Ammon's horn (tissue), 1 donor: Measurements from ENCODE around the gene LBR.
"Not testable (repeated sequence)": the region's sequence is repeated elsewhere in the genome, so short reads cannot be mapped to it uniquely, and the experiment has no call there.

ENCODE experiments used
- DNase-seq: peaks from one replicate; pipeline ENCODE4 v3.0.0-alpha.2; 2016; ENCODE audit warnings: low spot score

The LBR gene

DNA sequence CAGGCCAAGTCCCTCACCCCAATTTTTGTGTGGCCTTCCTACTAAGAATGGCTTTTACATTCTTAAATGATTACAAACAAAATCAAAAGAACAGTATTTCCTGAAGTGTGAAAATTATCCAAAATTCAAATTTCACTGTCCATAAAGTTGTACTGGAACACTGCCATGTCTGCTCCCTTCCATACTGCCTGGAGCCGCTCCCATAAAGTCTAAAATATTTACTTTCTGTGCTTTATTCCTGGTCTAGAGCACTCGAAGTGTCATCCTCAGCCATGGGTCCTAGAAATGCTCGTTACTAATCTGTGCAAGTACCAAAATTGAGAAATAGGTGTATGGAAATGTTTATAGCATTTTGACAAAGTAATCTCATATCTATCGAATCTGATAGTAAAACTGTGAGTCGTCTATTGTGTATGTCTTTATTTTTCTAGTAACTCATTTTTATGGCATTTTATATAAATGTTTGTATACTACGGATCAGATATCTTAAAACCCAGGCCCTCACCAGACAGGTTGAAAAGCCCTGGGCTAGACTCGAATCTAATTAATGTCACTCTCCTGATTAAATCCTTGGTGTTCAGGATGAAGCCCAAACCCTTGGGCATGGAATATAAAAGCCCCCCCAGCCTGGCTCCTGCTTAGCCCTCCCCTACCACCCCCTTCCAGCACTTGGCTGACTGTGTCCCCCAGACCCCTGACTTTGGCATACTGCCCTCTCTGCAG, 4.9 kb downstream of the LBR start:
- DNase-seq = no peak

DNA sequence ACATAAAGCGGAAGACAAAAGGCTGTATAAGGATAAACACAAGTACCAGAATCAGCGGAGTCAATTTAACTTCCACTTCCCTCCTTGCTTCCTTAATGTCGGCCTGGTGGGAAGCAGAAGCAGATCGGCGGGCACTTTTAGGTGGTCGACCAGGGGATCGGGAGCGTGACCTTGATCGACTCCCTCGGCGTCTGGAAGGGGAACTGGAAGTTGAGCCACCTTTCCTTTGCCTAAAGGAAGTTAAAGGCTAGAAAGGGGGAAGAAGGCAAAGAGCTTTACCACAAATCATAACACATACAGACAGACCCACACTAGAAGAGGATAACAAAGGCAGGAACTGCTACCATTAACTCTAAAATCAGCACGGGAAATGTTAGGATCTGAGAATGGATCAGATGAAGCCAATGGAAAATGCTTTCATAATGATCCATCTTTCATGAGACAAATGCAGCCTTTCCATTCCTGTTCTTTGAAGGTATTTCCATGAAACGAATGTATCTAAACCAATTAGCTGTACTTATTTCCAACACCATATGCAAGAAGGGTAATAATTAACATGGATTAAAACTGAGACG, 5.7 kb downstream of the LBR start:
- no peak for DNase-seq

DNA sequence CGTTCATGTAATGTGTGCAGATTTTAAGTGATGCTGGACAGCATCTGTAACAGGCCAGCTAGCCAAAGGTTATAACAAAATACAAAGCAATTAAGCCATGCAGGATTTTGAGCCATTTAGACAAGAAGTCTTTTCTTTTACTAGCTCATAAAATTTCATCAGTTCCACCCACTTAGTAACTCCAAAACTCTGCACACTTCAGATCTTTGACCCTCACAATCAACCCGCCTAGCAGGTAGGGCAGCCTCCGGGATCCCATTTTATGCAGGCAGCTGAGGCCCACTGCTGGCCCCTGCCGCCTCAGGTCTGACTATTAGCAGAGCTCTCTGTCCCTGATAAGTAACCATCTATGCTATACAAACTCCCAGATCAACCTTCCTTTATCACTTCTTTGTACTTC, 9.2 kb downstream of the LBR start:
- no peak for DNase-seq

DNA sequence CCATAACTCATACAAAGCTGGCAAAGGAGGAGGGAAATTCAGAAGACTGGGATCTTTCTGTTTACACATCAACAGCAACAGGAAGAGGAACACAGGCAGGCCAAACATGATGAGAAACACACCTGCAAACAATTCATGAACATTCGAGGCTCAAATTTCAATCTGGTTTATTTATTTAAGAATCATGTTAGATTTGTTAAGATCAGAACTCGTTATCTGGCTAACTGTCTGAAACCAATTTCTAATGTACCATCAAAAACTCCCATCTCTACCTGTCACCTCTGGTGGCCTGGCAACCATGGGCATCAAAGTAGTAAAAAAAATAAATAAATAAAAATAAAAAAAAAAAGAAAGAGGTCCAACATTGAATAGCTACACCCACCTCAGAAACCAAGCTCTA, 9.8 kb downstream of the LBR start:
- DNase-seq = no peak

DNA sequence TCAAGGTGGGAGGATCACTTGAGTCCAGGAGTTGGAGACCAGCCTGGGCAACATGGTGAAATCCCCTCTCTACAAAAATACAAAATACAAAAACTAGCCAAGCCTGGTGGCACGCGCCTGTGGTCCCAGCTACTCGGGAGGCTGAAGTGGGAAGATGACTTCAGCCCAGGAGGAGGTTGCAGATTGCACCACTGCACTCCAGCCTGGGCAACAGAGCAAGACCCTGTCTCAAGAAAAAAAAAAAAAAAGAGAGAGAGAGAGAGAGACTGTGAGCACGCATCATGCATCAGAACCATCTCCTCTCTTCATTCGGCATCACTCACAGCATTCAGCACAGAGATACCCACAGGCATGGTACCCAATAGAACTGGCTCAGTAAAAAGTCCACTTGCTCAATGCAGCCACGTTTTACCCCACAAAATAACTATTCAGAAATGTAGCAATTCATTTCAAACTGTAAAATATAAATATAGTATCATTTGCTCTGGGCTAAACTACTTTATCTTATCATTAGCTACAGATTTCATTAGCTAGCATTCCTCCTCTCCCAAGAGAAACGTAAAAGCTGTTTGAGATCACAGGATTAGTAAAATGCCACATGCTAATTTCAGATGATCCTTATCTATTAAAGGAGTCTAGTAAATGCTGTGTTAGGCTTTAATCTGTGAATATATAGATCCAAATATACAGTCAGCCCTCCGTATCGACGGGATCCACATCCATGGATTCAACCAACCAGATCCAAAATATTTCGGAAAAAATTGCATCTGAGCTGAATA, 11.7 kb downstream of the LBR start:
- DNase-seq = no peak

DNA sequence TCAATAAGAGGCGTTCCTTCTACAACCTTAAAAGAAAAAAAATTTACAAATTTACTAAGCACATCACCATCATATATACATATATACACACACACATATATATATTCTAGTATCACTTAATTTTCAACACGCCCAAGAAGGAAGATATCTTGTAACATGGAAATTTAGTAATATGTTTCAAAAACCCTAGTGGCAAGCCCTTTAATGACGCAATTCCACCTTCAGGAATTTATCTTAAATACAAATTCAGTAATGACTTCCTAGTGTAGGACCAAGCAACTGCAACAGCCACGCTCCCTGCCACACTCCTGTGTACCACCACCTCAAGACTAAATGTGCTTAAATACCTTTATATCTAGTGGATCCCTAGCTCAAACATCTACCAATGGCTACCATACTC, 12.5 kb downstream of the LBR start:
- no peak for DNase-seq

DNA sequence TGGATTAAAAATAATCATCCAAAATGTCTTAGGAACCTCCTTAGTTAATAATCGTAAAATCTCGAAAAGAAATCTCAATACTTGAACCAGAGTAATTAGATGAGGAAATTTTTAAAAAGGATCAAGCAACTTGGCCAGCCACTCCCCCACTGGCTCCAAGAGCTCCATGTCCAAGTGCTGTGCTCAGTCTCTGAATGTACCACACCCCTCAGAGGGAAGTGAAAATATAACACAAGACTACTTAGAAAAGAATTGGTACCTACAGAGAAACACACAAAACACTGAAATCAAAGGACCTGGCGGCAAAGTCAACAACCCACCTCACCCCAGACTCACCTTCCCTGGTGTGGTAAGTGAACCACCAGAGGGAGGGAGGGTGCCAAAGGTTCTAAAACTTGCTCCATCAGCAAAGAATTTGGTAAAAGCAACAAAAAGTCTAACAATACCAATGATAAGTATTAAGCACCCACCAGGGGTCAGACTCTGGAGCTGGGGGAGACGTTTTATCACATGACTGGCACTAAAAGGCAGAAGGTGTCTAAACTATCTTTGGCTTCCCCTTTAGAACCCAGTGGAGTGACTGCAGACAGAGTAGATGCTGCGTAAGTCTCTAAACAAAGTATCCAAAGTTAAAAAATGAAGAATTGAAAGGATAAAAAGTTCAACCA, 14.0 kb downstream of the LBR start:
- no peak for DNase-seq

DNA sequence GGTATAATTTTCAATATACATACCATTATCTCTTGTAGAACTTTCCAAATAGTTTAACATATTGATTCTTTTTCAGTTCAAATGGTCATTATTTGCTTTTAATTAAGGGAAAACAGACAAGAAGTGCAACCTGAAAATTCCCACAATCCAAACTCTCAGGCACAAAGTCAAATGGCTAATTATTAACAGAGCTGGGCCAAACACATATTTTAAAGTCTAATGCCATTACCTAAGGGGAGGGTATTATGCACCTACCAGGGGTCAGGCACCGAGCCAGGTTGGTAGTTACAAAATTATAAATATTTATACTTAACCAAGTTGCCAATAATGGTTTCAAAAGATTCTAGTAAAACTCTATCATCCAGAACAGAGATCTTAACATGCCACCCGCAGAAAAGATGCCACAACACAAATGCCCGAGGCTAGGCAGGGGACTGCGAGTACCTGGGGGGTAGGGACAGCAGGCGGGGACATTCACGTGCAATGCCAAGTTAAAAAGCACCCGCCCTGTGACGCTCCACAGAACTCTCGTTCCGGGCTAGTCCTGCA, 15.0 kb downstream of the LBR start:
- DNase-seq = no peak

DNA sequence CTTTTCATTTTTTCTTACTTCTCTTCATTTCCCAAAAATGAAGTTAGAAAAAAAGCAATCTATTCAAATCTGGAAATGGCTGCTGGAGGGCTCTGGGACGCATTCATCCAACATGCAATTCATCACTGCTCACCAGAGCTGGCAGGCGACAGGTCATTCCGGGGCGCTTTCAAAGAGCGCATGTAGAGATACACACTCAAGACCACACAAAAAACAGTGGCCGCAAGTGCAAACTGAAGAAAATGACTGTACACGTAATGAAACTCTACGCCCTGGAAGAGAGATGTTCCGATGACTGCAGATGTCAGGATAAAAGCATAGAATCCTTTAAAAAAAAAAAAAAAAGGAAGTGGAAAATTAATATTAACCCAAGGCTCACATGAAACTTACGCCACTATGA, 15.5 kb downstream of the LBR start:
- no peak for DNase-seq

DNA sequence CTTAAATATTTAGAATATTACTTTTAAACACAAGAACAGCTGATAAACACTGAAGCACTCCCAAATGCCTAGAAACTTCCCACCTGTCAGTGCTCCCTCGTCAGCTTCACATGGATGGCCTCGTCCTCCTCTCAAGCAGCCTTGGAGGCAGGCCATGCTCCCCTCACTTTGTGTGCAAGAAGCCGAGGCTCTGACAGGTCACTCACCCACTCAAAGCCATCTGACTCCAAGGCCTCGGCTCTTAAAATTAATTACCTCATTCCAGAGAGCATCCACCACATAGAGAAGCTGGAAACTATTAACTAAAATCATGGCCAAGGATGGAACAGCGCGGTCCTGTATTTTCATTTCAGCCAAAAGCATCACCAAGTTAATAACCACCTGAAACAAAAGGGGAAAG, 17.8 kb downstream of the LBR start:
- no peak for DNase-seq

DNA sequence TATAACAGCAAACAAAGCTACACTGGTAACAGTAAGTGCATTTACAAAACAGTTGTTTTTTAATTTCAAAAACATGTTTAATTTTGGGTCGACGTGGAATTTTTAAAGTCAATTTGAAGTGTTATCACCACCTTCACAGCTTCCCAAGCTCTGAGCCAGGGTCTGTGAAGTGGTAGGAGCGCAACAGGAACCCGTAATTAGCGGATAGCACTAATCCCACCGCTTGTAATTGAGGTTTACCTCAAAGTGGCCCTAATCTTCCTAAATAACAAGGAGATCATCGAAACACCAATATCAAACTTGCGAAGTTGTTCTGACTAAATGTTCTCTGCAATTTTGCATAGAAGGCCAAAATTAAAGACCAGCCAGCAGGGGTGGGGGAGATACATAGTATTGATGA, 18.8 kb downstream of the LBR start:
- no peak for DNase-seq

DNA sequence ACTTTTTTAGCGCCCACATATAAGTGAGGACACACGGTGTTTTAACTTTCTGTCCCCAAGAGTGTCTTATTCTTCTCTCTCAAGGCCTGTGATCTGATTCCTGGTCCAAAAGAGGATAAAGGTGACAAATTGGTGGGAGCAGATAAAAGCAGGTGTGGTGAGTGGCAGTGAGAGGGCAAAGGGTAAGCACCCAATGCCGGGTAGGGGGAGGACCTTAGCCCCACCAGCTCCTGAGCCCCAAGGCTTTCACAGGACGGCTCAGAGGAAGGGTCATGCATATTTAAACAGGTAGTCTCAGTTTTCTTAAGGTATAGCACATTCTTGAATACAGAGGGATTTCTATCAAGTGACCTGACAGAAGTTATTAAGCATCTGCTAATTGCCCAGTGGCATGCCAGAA, 19.6 kb downstream of the LBR start:
- DNase-seq = no peak

DNA sequence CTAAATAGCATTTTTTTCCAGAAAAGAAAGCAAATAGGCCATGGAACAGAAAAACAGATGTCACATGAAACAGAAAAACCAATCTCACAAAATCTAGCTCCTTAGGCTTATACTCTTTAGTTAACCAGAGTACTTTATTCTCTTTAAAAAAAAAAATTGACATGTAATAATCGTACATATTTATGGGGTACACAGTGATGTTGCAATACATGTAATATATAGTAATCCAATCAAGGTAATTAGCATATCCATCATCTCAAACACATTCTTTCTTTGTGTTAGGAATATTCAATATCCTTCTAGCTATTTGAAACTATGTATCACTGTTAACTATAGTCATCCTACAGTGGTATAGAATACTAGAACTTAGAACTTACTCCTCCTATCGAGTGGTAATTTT, 20.1 kb downstream of the LBR start:
- no peak for DNase-seq

DNA sequence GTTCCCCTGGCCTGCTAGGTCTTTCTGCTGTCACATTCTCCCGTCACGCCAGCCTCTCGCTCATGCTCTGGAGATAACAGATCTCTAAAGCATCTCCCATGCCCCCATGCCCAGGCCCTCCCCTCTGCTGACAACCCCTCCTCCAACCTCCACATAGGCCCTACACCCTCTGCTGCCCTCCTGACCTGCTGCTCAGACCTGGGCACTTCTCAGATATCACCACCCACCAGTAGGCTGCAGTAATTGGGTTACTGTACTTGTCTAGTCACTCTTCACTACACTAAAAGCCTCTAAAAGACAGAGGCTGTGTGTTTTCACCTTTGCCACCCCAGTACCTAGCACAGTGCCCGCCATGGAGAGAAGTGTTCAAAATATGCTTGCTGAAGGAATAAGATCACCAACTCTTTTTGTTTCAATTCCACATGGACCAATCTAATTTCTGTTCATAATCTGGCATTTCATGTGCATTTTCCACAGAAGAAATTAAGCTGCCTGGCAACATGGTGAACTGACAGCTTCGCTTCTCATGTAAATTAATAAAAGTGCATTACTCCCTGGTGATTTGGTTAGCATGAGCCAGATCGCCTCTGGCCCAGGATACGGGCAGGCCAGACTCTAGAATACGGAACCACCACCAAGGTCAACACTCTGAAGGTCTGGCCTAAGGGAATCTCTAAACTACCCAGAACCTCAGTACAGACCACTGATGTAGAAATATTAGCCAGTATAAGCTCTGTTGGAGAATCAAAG, 20.7 kb downstream of the LBR start:
- DNase-seq = no peak

DNA sequence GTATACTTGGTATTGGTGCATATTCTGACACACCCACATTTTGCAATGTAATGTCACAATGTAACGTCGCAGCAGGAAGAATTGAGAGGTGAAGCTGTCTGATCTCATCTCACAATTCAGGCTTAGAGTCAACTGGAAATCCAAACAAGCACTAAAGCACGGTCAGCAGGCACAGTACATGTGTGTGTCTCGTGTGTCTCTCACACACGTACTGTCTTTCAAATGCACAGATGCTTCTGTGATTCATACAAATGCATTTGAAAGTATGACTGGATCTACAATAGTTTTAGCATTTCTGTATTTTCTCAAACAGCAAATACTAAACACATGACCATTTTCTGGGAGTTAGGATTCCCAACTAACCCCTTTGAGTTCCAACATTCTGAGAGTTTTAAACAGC, 26.9 kb downstream of the LBR start:
- no peak for DNase-seq

DNA sequence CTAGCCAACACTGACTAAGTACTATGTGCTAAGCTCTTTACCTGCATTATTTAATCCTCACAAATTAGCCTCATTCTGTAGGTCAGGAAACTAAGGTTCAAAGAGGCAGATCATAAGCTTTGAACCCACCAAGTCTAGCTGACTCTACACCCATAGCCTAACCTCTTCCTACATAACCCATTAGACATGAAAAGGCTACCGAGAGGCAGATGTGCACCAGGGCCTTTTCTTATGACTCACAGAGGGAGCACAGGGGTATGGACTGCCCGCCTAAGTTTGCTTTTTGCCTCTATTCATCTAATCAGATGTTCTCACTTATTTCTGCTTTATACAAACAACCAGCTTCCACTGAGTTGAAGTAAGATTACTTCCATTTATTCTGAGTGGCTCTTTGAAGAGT, 31.5 kb downstream of the LBR start:
- DNase-seq = no peak

DNA sequence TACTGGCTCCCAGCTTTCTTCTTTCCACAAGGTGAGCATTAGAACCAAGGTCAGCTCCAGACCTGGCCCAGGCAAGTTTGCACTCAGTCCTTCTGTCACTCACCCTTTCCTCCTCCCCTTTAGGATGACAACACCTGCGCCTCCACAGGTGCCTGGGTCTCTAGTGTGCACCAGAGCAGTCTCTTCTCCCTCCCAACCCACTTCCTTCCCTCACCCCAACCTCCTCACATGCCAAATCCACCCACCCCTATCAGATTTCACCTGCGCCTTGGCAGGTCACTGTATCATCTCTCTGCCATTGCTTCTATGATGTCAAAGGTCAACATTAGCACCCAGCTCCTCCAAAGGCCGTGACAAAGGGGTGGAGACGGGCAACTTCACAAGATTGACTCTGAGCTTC, 38.0 kb downstream of the LBR start:
- DNase-seq = no peak

DNA sequence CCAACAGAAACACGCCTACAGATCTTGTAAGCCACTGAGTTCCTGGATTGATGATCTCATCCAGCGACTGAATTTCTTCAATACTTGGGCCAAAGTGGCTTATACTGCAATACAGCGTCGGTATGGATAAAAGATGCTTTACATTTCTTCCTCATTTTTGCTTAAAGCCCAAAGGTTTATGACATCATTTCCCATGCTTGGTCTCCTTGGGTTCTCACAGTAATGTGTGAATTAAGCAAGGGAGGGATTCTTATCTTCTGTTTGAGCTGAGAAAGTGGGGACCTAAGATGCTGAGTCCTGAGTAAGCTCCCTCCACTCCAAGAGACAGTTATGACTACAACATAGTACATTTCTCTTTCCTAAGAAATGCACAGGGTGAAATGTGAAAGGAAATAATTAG, 39.5 kb downstream of the LBR start:
- no peak for DNase-seq

DNA sequence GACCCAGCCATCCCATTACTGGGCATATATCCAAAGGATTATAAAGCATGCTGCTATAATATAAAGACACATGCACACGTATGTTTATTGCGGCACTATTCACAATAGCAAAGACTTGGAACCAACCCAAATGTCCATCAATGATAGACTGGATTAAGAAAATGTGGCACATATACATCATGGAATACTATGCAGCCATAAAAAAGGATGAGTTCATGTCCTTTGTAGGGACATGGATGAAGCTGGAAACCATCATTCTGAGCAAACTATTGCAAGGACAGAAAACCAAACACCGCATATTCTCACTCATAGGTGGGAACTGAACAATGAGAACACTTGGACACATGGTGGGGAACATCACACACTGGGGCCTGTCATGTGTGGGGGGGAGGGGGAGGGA, 41.0 kb downstream of the LBR start:
- DNase-seq = not testable (repeated sequence)

DNA sequence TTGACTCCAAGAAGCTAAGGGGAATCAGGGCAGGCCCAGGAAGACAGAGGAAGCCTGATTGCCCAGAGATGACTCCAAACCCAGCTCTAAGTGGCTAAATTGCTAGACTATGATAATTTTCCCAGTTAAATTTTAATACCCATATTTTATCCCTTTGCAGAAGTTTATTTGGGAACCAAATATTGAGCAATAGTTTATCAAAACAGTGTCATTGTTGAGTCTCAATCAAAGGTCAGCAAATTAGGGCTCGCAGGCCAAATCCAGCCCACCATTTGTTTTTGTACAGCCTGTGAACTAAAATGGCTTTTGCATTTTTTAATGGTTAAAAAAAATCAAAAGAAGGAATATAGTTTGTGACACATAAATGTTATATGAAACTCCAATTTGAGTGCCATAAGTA, 47.1 kb downstream of the LBR start:
- no peak for DNase-seq

DNA sequence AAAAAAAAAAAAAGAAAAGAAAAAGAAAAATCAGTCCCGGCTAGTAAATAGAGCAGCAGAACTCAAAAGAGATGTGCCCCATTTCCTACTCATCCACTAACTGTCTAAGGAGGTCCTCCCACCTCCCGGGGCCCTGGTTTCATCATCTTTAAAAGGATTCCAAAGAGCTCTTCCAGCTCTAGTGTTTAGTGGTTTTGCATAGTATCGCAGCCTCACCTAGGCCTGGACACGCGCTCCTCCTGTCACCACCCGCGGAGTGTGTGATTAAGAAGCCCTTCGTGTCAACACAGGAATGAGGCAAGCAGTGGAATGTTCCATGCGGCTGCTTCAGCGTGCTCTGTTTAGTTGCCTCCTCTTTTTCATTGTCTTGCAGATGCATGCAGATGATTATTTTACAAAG, 49.0 kb downstream of the LBR start:
- DNase-seq = no peak

DNA sequence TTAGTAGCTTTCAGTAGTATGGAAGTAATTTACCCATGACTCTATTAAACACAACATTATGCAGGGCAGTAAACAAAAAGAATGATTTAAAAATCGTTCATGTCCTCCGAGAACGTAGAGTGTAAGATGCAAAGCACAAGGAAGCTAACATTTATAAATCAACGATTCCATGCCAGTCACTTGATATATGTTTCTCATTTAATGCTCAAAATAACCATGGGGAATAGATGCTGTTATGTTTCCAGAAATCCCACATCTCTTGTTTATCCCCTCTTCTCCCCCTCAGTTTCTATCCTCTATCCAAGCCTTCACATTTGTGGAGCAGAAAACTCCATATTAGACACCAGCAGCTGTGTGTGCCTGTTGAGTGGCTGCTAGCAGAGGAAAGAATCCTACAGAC, 52.8 kb downstream of the LBR start:
- no peak for DNase-seq
